ENCODE data around the gene POTEF. TPM values are rescaled to one million over a fixed set of nuclear protein-coding genes. Genes with fewer than 3 reads are reported as not detected.
"Not testable (repeated sequence)": the region's sequence is repeated elsewhere in the genome, so short reads cannot be mapped to it uniquely, and the experiment has no call there.

Gene POTEF
- total RNA-seq, 2 experiments from 2014 or later, result not detected

- POLR2A ChIA-PET; DNase-seq; H3K9me3 Mint-ChIP-seq (ENCODE audit: low read depth); H3K4me3 Mint-ChIP-seq; ATAC-seq; H3K27me3 Mint-ChIP-seq; intact Hi-C loops (cut with DNase I, micrococcal nuclease); CTCF ChIA-PET; H3K4me1 Mint-ChIP-seq; H3K27ac Mint-ChIP-seq: not testable (repeated sequence)
- peaks cover 10% of the 10 kb centered on the region for H3K36me3 Mint-ChIP-seq (ENCODE audit: low read depth)
Measured at GRCh38 chr2:130151145-130151512, 22.1 kb upstream of the POTEF start.

GRCh38 chr2:130150181-130151144 lies 21.4 kb upstream of the POTEF start:
- H3K36me3 Mint-ChIP-seq (ENCODE audit: low read depth), result peaks cover 10% of the 10 kb centered on the region
- no peaks in the 10 kb centered on the region for H3K9me3 Mint-ChIP-seq (ENCODE audit: low read depth)
- no peak overlapping the region for H3K4me3 Mint-ChIP-seq
- POLR2A ChIA-PET, result no interaction called here
- no peaks in the 10 kb centered on the region for H3K4me1 Mint-ChIP-seq
- H3K27me3 Mint-ChIP-seq, result peaks cover 5% of the 10 kb centered on the region
- H3K27ac Mint-ChIP-seq, result no peak overlapping the region
- intact Hi-C loops (cut with DNase I, micrococcal nuclease), result no loop called here
- DNase-seq, result no peak
- ATAC-seq, result no peak
- CTCF ChIA-PET, result no interaction called here

DNA sequence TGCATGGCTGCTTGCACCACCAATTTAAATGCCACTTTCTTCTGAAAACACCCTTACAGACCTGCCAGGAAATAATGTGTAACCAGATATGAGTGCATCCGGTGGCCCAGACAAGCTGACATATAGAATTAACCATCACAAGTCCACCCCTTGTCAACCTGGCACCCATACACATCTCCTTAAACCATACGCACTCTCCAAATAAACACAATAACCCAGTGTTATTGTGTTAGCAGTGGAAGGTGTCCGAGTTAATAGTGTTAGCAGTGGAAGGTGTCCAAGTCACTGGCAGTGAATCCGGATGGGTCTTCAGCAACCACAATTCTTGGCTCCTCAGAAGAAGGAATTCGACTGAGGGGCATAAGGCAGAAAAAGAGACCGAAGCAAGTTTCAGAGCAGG lies 19.5 kb upstream of the POTEF start:
- intact Hi-C loops (cut with DNase I, micrococcal nuclease); DNase-seq; CTCF ChIA-PET; H3K27me3 Mint-ChIP-seq; POLR2A ChIA-PET; H3K4me1 Mint-ChIP-seq; H3K27ac Mint-ChIP-seq; H3K4me3 Mint-ChIP-seq; H3K36me3 Mint-ChIP-seq (ENCODE audit: low read depth); H3K9me3 Mint-ChIP-seq (ENCODE audit: low read depth); ATAC-seq: not testable (repeated sequence)

GRCh38 chr2:130145006-130145414 lies 16.0 kb upstream of the POTEF start, which contains the start of gene CCDC74B:
TSS of gene CCDC74B (minus strand) at chr2:130145112. CDS start at chr2:130144996, 116 bp downstream.
- H3K9me3 Mint-ChIP-seq (ENCODE audit: low read depth); CTCF ChIA-PET; H3K27ac Mint-ChIP-seq; POLR2A ChIA-PET; H3K36me3 Mint-ChIP-seq (ENCODE audit: low read depth); H3K4me1 Mint-ChIP-seq: not testable (repeated sequence)
- H3K27me3 Mint-ChIP-seq, result peaks cover 13% of the 10 kb centered on the region
- ATAC-seq, result peak; percentile 90
- H3K4me3 Mint-ChIP-seq, result peak within 1 kb of the TSS; percentile 65
- peak; percentile 80 for DNase-seq
- intact Hi-C loops (cut with DNase I, micrococcal nuclease), result loop anchor here in 1 of 2 experiments (1.0 kb wide), 1 partner anchor 36 kb away; the partner anchor contains the start of gene SMPD4

GRCh38 chr2:130143266-130144039 lies 14.4 kb upstream of the POTEF start:
- Mint-ChIP-seq H3K27me3 (peaks cover 13% of the 10 kb centered on the region), H3K4me3 (peak overlapping the region; percentile 65)
- DNase-seq; CTCF ChIA-PET; intact Hi-C loops (cut with DNase I, micrococcal nuclease); H3K27ac Mint-ChIP-seq; H3K4me1 Mint-ChIP-seq; ATAC-seq; H3K36me3 Mint-ChIP-seq (ENCODE audit: low read depth); H3K9me3 Mint-ChIP-seq (ENCODE audit: low read depth): not testable (repeated sequence)
- POLR2A ChIA-PET, result interaction anchor here (0.6 kb wide), 1 partner anchor 9 kb away, joined by 3 read pairs; no protein-coding TSS in a partner anchor

DNA sequence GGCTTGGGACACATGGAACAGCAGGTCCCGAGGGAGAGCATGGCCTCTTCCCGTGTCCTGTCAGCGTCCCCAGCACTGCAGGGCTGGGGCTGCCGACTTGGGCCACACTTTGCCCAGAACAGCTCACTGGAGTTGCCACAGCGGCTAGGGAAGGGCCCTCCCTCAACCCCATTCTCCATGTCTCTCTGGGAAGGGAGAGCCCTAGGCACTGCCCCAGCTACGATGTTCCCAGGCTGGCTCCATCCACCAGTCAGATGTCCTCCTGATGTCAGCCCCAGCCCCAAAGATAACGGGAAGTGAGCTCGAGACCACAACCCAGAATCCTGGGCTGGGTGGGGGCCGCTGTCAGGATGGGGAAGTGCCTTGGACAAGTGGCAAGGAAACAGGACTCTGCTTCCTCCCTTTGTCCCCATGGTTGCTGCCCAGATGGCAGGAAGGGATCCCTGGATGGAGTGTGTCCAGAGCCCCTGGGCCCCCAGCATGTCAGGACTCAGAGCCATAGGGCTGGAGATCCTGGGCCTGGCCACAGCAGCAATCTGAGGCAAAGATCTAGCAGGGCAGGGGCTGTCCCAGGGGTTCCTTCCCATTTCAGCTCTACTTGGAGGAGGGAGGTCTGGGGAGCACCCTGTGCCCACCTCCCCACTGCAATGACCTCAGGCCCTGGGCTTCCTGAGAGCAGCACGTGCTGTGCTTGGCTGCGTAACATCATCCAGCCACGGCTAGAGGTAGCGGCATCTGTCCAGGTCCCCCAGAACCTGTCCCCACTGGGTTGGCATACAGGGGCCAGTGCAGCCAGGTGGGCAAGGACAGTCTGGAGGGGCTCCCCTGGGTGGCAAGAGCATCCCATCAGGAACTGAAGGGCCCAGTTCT lies 13.6 kb upstream of the POTEF start:
- H3K36me3 Mint-ChIP-seq (ENCODE audit: low read depth); H3K4me3 Mint-ChIP-seq; DNase-seq; intact Hi-C loops (cut with DNase I, micrococcal nuclease); H3K4me1 Mint-ChIP-seq; H3K27ac Mint-ChIP-seq; H3K9me3 Mint-ChIP-seq (ENCODE audit: low read depth); POLR2A ChIA-PET; CTCF ChIA-PET; ATAC-seq: not testable (repeated sequence)
- peaks cover 13% of the 10 kb centered on the region for H3K27me3 Mint-ChIP-seq

- H3K27ac Mint-ChIP-seq; H3K4me1 Mint-ChIP-seq; H3K4me3 Mint-ChIP-seq; intact Hi-C loops (cut with DNase I, micrococcal nuclease); CTCF ChIA-PET; H3K9me3 Mint-ChIP-seq (ENCODE audit: low read depth); DNase-seq; ATAC-seq; POLR2A ChIA-PET; H3K36me3 Mint-ChIP-seq (ENCODE audit: low read depth): not testable (repeated sequence)
- H3K27me3 Mint-ChIP-seq, result peaks cover 13% of the 10 kb centered on the region
Measured at GRCh38 chr2:130141645-130142370, 12.8 kb upstream of the POTEF start.

GRCh38 chr2:130141002-130141401 lies 12.0 kb upstream of the POTEF start:
- H3K9me3 Mint-ChIP-seq (ENCODE audit: low read depth); DNase-seq; ATAC-seq; intact Hi-C loops (cut with DNase I, micrococcal nuclease); H3K4me1 Mint-ChIP-seq; POLR2A ChIA-PET; H3K36me3 Mint-ChIP-seq (ENCODE audit: low read depth); H3K27ac Mint-ChIP-seq; H3K4me3 Mint-ChIP-seq; H3K27me3 Mint-ChIP-seq; CTCF ChIA-PET: not testable (repeated sequence)

- H3K36me3 Mint-ChIP-seq (ENCODE audit: low read depth); H3K4me1 Mint-ChIP-seq; ATAC-seq; H3K27ac Mint-ChIP-seq; H3K27me3 Mint-ChIP-seq; DNase-seq; H3K4me3 Mint-ChIP-seq; CTCF ChIA-PET; POLR2A ChIA-PET; intact Hi-C loops (cut with DNase I, micrococcal nuclease); H3K9me3 Mint-ChIP-seq (ENCODE audit: low read depth): not testable (repeated sequence)
Measured at GRCh38 chr2:130140516-130140915, 11.5 kb upstream of the POTEF start.

GRCh38 chr2:130139331-130140280 lies 10.6 kb upstream of the POTEF start:
- H3K27me3 Mint-ChIP-seq; H3K4me3 Mint-ChIP-seq; ATAC-seq; POLR2A ChIA-PET; DNase-seq; H3K27ac Mint-ChIP-seq; H3K4me1 Mint-ChIP-seq; H3K9me3 Mint-ChIP-seq (ENCODE audit: low read depth); CTCF ChIA-PET; H3K36me3 Mint-ChIP-seq (ENCODE audit: low read depth); intact Hi-C loops (cut with DNase I, micrococcal nuclease): not testable (repeated sequence)

Data from activated CD4-positive, alpha-beta T cell treated with anti-CD3 and anti-CD28 coated beads for 36 hours (primary cell).